K562 (cell line): ENCODE results near the gene MAPK13. TPM values are rescaled to one million over a fixed set of nuclear protein-coding genes. Genes with fewer than 3 reads are reported as not detected.

Source experiments
- ADNP ChIP-seq: fragments of 200-800 bp; sonication (Bioruptor generic); IDR thresholded peaks from 2 replicates; pipeline ENCODE4 v1.6.1; 2016; ENCODE audit warnings: missing genetic modification characterization, missing compliant biosample characterization
- C11orf30 ChIP-seq: fragments of 450-650 bp; IDR thresholded peaks from 2 replicates; pipeline ENCODE4 v1.6.1; 2016; ENCODE audit warnings: low read depth, mild to moderate bottlenecking
- CBFA2T3 ChIP-seq: fragments of 450-650 bp; IDR thresholded peaks from 2 replicates; pipeline ENCODE4 v1.6.1; 2017
- PHF21A ChIP-seq: fragments of 450-650 bp; IDR thresholded peaks from 2 replicates; pipeline ENCODE4 v1.6.1; 2017; ENCODE audit warnings: low read depth, borderline replicate concordance
- TEAD4 ChIP-seq, 2 experiments: sonication (generic) in 1 of 2; formaldehyde crosslinking in 1 of 2; IDR thresholded peaks; 2 replicates each; pipeline versions ENCODE4 v1.6.1 to v1.8.0; 2012 to 2022; ENCODE audit warnings: borderline replicate concordance in 1 of 2, inconsistent platforms in 1 of 2, low read length in 1 of 2, mild to moderate bottlenecking in 1 of 2, missing genetic modification reagents in 1 of 2
- TSC22D4 ChIP-seq: fragments of 450-650 bp; IDR thresholded peaks from 2 replicates; pipeline ENCODE4 v1.6.1; 2016; ENCODE audit warnings: missing genetic modification characterization, missing biosample characterization, control low read depth
- ZNF316 ChIP-seq: fragments of 450-650 bp; IDR thresholded peaks from 2 replicates; pipeline ENCODE4 v1.6.1; 2016
- polyA plus RNA-seq, 8 experiments: library from polyadenylated mRNA; depleted of rRNA in 4 of 8; stranded (reverse) in 5 of 8; unstranded in 3 of 8; fragments of >200 nt; fragmentation: Nextera tagmentation in 2 of 8; fragmentation: Illumina TruSeq in 1 of 8; extraction: Ambion mirVana in 2 of 8; extraction: Trizol in 1 of 8; gene quantifications; 2 replicates each; pipeline versions ENCODE4 v1.2.1 to v1.2.3, GENCODE V29; 2011 to 2014; ENCODE audit warnings: inconsistent platforms in 1 of 8, missing spikeins in 1 of 8
- total RNA-seq, 7 experiments: library from RNA; depleted of rRNA in 6 of 7; stranded (reverse); fragments of >200 nt in 6 of 7; fragmentation: Illumina TruSeq in 2 of 7; extraction: Trizol in 2 of 7; gene quantifications; 2 replicates each; pipeline versions ENCODE4 v1.2.1 to v1.2.3, GENCODE V29; 2011 to 2021; ENCODE audit warnings: low replicate concordance in 1 of 7
- TF ChIP-seq, protein P1 (sequence below), 2 experiments: IDR thresholded peaks in 1 of 2; conservative IDR thresholded peaks in 1 of 2; 2 replicates each; pipeline ENCODE4 v1.6.1; 2016; ENCODE audit warnings: low read depth in 2 of 2, mild to moderate bottlenecking in 1 of 2, missing compliant biosample characterization in 1 of 2, missing genetic modification characterization in 1 of 2, moderate library complexity in 1 of 2

Gene MAPK13
- total and polyA plus RNA-seq, 9 of the 15 experiments (the other 6 are each of a cell fraction or from before 2014, with no cell fraction given): 0.03 to 2.3 (median 0.48) TPM; not detected in 1

DNA sequence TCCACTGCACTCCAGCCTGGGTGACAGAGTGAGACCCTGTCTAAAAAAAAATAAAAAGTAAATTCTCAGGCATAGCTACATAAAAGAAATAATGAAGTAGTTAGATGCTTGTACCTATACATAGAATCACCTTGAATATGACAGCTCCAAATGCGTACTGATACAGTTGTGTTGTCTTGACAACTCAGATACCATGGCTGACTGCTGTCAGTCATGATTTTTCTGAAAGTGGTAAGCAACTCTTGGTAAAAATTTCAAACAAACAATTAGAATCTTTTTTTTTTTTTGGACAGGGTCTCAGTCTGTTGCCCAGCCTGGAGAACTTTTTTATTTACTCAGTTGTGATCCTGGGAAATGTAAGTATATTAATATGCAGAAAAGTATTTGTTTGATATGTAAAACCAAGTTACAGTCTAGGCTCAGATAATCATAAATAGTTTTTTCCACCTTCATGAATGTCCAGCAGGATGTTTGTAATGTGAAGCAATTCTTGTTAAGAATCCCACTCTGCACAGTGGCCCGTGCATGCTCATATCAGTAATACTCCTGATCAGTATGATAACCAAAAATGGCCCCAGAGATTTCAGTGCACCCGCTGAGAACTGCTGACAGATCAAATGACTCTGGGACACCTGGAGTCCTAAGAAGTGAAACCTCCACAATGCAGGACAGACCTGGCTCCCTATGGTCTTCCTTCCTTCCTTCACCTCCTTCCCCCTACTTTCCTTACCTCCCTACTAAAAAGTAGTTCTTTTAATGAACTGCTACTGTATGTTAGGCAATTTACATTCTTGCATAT, 14.0 kb upstream of the MAPK13 start (continued):
- peak; percentile 62; the same call in 1 of the 2 replicates for TF ChIP-seq C11orf30
- no peak for TF ChIP-seq TSC22D4 (tag)
- peak; percentile 17; the same call in 1 of the 2 replicates for TF ChIP-seq CBFA2T3
- TF ChIP-seq TEAD4 (IDR thresholded peaks at IDR 0.05; ENCODE audit: low read length): peak; percentile 6; the same call in 1 of the 2 replicates
- TF ChIP-seq TEAD4 (CRISPR knock-in tag; IDR thresholded peaks at IDR 0.05; ENCODE audit: borderline replicate concordance): no peak
- TF ChIP-seq ZNF316: peak; percentile 81
- TF ChIP-seq, protein P1, sequence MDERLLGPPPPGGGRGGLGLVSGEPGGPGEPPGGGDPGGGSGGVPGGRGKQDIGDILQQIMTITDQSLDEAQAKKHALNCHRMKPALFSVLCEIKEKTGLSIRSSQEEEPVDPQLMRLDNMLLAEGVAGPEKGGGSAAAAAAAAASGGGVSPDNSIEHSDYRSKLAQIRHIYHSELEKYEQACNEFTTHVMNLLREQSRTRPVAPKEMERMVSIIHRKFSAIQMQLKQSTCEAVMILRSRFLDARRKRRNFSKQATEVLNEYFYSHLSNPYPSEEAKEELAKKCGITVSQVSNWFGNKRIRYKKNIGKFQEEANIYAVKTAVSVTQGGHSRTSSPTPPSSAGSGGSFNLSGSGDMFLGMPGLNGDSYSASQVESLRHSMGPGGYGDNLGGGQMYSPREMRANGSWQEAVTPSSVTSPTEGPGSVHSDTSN (CRISPR knock-in tag; IDR thresholded peaks at IDR 0.05; ENCODE audit: low read depth): no peak
- TF ChIP-seq, protein P1 (tag; conservative IDR thresholded peaks at IDR 0.05; ENCODE audit: low read depth): 0 out of 2 replicates have a peak, but pooled peaks have one; percentile 8
- 0 out of 2 replicates have a peak, but pooled peaks have one; percentile 10 for TF ChIP-seq ADNP (tag)
- TF ChIP-seq PHF21A: no peak
